HG03280 (cell line): ENCODE measurements around the gene ADGRL1.
"Not testable (repeated sequence)": the region's sequence is repeated elsewhere in the genome, so short reads cannot be mapped to it uniquely, and the experiment has no call there.

Source experiments
- ATAC-seq: cut with Tn5 transposase; IDR thresholded peaks from one replicate; pipeline ENCODE4 v1.9.1; 2021; ENCODE audit warnings: mild to moderate bottlenecking, moderate library complexity; ENCODE audit not compliant: unreplicated experiment

ADGRL1 gene

GRCh38 chr19:14205452-14206287 is at the start of gene ADGRL1:
Gene ADGRL1, minus strand, starts transcription at chr19:14206169. Its CDS starts 22,567 bp downstream, at chr19:14183602.
- not testable (repeated sequence) for ATAC-seq

- not testable (repeated sequence) for ATAC-seq
Observed at GRCh38 chr19:14255316-14255715, 49.3 kb upstream of the ADGRL1 start.

- not testable (repeated sequence) for ATAC-seq
Observed at GRCh38 chr19:14253822-14254599, 48.0 kb upstream of the ADGRL1 start.

- not testable (repeated sequence) for ATAC-seq
Observed at GRCh38 chr19:14252136-14252535, 46.2 kb upstream of the ADGRL1 start.

- ATAC-seq: no peak
Observed at GRCh38 chr19:14250870-14251269, 44.9 kb upstream of the ADGRL1 start.

GRCh38 chr19:14250315-14250714 is 44.3 kb upstream of the ADGRL1 start:
- not testable (repeated sequence) for ATAC-seq

- ATAC-seq: not testable (repeated sequence)
Observed at GRCh38 chr19:14249891-14250290, 43.9 kb upstream of the ADGRL1 start.

- ATAC-seq: not testable (repeated sequence)
Observed at GRCh38 chr19:14249012-14249754, 43.2 kb upstream of the ADGRL1 start.

GRCh38 chr19:14248578-14249011 is 42.6 kb upstream of the ADGRL1 start:
- ATAC-seq: no peak

GRCh38 chr19:14247548-14248471 is 41.8 kb upstream of the ADGRL1 start:
- not testable (repeated sequence) for ATAC-seq

GRCh38 chr19:14247205-14247547 is 41.2 kb upstream of the ADGRL1 start:
- not testable (repeated sequence) for ATAC-seq

- ATAC-seq: not testable (repeated sequence)
Observed at GRCh38 chr19:14244393-14244792, 38.4 kb upstream of the ADGRL1 start.

- ATAC-seq: not testable (repeated sequence)
Observed at GRCh38 chr19:14243718-14244117, 37.7 kb upstream of the ADGRL1 start.

GRCh38 chr19:14237014-14237941 is 31.3 kb upstream of the ADGRL1 start:
- ATAC-seq: no peak

GRCh38 chr19:14232945-14233344 is 27.0 kb upstream of the ADGRL1 start:
- not testable (repeated sequence) for ATAC-seq

- ATAC-seq: not testable (repeated sequence)
Observed at GRCh38 chr19:14228446-14229071, 22.6 kb upstream of the ADGRL1 start.

GRCh38 chr19:14226498-14226897 is 20.5 kb upstream of the ADGRL1 start:
- ATAC-seq: not testable (repeated sequence)

- ATAC-seq: no peak
Observed at GRCh38 chr19:14222886-14223285, 16.9 kb upstream of the ADGRL1 start.
